Mesothelial cell of epicardium (in vitro differentiated cells): ENCODE results near the gene FXYD3. TPM values are rescaled to one million over a fixed set of nuclear protein-coding genes. Genes with fewer than 3 reads are reported as not detected.

Experiments used
- DNase-seq, 2 experiments: peaks; one replicate each; pipeline ENCODE4 v3.0.0; 2021; ENCODE audit warnings: low spot score in 2 of 2; ENCODE audit not compliant: unreplicated experiment in 2 of 2
- H3K27ac Mint-ChIP-seq: 2 replicates; pipeline ENCODE4 v1.8.0; 2021; ENCODE audit warnings: mixed read lengths
- H3K27me3 Mint-ChIP-seq: 2 replicates; pipeline ENCODE4 v1.8.0; 2021; ENCODE audit warnings: low read depth, mixed read lengths
- H3K36me3 Mint-ChIP-seq: 2 replicates; pipeline ENCODE4 v1.8.0; 2021; ENCODE audit warnings: mixed read lengths
- H3K4me1 Mint-ChIP-seq: 2 replicates; pipeline ENCODE4 v1.8.0; 2021; ENCODE audit warnings: mixed read lengths
- H3K4me3 Mint-ChIP-seq: 2 replicates; pipeline ENCODE4 v1.8.0; 2021; ENCODE audit warnings: mild to moderate bottlenecking, moderate library complexity, mixed read lengths
- H3K9me3 Mint-ChIP-seq: 2 replicates; pipeline ENCODE4 v1.8.0; 2021; ENCODE audit warnings: mixed read lengths
- CTCF ChIP-seq: fragments of 200-600 bp; sonication (generic); IDR thresholded peaks from one replicate; pipeline ENCODE4 v1.5.0; 2021; ENCODE audit warnings: antibody characterized with exemption; ENCODE audit not compliant: unreplicated experiment
- total RNA-seq: library from RNA; stranded (reverse); gene quantifications from 3 replicates; pipeline ENCODE4 v1.2.1, GENCODE V29; 2021

Gene FXYD3
- total RNA-seq, 1 donor from 2014 or later: 5.5 TPM

GRCh38 chr19:35160629-35161433 lies 45.2 kb downstream of the FXYD3 start:
- H3K4me1 Mint-ChIP-seq: no peaks in the 10 kb centered on the region
- TF ChIP-seq CTCF: no peak
- no peak overlapping the region for H3K27ac Mint-ChIP-seq
- H3K9me3 Mint-ChIP-seq: peaks cover 21% of the 10 kb centered on the region
- DNase-seq: no peak
- peaks cover 8% of the 10 kb centered on the region for H3K27me3 Mint-ChIP-seq
- no peak overlapping the region for H3K4me3 Mint-ChIP-seq
- peaks cover 28% of the 10 kb centered on the region for H3K36me3 Mint-ChIP-seq

GRCh38 chr19:35161434-35161743 lies 45.8 kb downstream of the FXYD3 start:
- Mint-ChIP-seq H3K27ac (no peak overlapping the region), H3K27me3 (peaks cover 3% of the 10 kb centered on the region), H3K9me3 (peaks cover 27% of the 10 kb centered on the region), H3K4me3 (no peak overlapping the region), H3K4me1 (no peaks in the 10 kb centered on the region), H3K36me3 (peaks cover 34% of the 10 kb centered on the region)
- no peak for DNase-seq
- TF ChIP-seq CTCF: no peak

- no peak for DNase-seq
- H3K27ac Mint-ChIP-seq: no peak overlapping the region
- no peaks in the 10 kb centered on the region for H3K27me3 Mint-ChIP-seq
- H3K4me3 Mint-ChIP-seq: no peak overlapping the region
- TF ChIP-seq CTCF: no peak
- peaks cover 33% of the 10 kb centered on the region for H3K9me3 Mint-ChIP-seq
- H3K36me3 Mint-ChIP-seq: peaks cover 39% of the 10 kb centered on the region
- H3K4me1 Mint-ChIP-seq: no peaks in the 10 kb centered on the region
Measured at GRCh38 chr19:35162471-35163326, 47.1 kb downstream of the FXYD3 start.

- DNase-seq: no peak
- H3K4me1 Mint-ChIP-seq: no peaks in the 10 kb centered on the region
- peaks cover 38% of the 10 kb centered on the region for H3K36me3 Mint-ChIP-seq
- no peak overlapping the region for H3K4me3 Mint-ChIP-seq
- no peak overlapping the region for H3K27ac Mint-ChIP-seq
- peaks cover 33% of the 10 kb centered on the region for H3K9me3 Mint-ChIP-seq
- TF ChIP-seq CTCF: no peak
- H3K27me3 Mint-ChIP-seq: no peaks in the 10 kb centered on the region
Measured at GRCh38 chr19:35164418-35164817, 48.8 kb downstream of the FXYD3 start.

- H3K27ac Mint-ChIP-seq: no peak overlapping the region
- no peak overlapping the region for H3K4me3 Mint-ChIP-seq
- H3K9me3 Mint-ChIP-seq: peaks cover 33% of the 10 kb centered on the region
- H3K27me3 Mint-ChIP-seq: no peaks in the 10 kb centered on the region
- no peaks in the 10 kb centered on the region for H3K4me1 Mint-ChIP-seq
- no peak for DNase-seq
- TF ChIP-seq CTCF: no peak
- H3K36me3 Mint-ChIP-seq: peaks cover 38% of the 10 kb centered on the region
Measured at GRCh38 chr19:35165200-35166058, 49.8 kb downstream of the FXYD3 start.
